D341Med (cell line): ENCODE results near the gene ST13.
"Not testable (repeated sequence)": the region's sequence is repeated elsewhere in the genome, so short reads cannot be mapped to it uniquely, and the experiment has no call there.

Experiments
- DNase-seq: peaks from one replicate; pipeline ENCODE4 v3.0.0; 2012; ENCODE audit warnings: low spot score

The ST13 gene

DNA sequence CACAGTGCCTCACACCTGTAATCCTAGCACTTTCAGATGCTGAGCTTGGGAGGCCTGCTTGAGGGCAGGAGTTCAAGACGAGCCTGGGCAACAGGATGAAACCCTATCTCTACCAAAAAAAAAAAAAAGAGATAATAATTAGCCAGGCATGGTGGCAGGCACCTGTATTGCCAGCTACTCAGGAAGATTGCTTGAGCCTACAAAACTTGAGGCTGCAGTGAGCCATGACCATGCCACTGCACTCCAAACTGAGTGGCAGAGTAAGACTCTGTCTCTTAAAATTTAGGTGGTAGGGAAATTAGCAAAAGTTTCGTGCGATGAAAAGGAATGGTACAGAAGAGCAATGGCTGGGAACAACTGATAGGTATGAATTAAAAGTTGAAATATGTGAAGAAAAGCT, 18.0 kb downstream of the ST13 start:
- no peak for DNase-seq

DNA sequence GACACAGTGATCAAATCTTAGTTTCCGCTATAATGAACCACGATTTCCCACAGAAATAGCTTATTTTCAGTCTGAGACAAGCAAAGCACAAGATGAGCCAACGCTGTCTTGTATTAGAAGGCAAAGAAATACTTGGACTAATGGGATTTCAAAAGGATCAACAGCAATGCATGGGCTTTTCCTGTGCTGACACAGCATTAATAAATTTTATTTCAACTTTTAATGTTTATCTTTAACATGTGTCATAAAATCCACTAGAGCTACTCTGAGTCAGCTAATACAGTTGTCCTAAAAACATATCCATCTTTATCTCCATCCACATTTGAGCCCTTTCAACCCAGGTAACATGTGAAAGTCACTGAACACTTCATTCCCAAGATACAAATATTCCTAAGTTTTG, 21.8 kb downstream of the ST13 start:
- DNase-seq, result no peak

- DNase-seq, result no peak
Observed at GRCh38 chr22:40829131-40829530, 27.3 kb downstream of the ST13 start.

DNA sequence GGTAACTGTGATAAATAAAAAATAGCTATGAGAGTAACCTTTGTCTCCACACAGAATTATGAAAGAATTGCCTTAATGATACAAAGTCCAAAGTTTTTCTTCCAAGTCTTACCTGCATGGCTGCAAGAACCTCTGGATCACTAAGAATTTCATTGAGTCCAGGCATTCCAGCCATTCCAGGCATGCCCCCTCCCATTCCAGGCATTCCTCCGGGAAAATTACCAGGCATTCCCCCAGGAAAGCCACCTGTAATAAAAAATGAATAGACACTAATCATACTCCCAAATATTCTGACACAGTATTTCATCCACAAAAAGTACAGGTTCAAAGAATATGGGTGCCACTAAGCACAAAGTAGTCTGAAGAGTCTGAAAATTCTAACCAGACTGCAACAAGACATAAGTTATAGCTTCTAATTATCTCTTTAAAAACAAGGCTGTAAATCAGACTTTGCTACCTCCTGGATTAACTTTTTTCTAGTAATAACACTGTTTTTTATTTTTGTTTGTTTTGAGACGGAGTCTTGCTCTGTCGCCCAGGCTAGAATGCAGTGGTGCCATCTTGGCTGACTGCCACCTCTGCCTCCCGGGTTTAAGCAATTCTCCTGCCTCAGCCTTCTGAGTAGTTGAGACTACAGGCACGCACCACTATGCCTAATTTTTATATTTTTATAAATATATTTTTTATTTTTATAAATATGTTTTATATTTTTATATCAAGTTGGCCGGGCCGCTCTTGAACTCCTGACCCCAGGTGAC, 29.3 kb downstream of the ST13 start:
- no peak for DNase-seq

DNA sequence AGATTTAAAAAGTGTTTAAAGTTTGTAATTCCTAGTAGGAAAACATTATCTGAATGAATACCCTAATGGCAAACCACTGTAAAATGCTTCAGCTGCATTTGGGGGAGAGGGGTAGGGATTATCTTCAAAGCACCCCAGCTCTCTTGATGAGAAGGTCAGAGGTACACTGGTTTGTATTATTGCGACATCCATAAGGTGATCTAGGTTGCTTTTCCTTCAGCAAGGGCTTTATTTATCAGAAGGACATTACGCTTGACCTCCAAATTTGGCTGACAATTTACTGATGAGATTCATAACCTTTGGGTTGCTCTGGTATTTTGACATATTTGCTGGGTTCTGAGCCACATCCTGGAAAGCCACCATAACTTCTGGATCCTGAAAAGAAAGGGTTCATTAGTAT, 30.1 kb downstream of the ST13 start:
- DNase-seq, result not testable (repeated sequence)

- DNase-seq, result no peak
Observed at GRCh38 chr22:40823426-40823825, 33.0 kb downstream of the ST13 start.

DNA sequence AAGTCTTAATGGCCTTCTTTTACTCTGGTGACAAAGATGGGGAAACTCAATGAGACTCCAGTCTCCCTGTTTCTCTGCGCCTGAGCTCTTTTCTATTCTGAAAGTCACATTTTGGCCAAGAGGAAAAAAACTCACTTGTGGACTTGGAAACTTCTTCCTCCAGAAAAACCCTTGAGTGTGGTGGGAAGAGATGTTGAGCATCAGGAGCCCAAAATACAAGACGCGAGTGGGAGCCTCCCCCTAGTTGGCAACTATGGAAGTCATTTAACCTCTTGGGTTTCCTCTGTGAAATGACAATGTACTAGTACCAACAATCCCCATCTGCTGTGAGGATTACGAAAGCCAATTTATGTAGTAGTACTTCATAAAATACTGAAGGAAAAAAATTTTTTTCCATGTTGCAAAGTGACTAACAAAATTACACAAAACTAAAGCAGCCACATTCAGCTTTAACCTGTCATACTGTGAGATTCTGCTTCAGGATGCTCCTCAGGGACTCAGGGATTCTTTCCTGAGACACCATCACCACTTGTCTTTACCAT, 36.8 kb downstream of the ST13 start:
- DNase-seq, result peak; percentile 47

GRCh38 chr22:40818747-40819598, 37.5 kb downstream of the ST13 start, which contains the start of gene SLC25A17:
Gene SLC25A17, minus strand, starts transcription at chr22:40819346. Its CDS starts 98 bp downstream, at chr22:40819248.
- peak; percentile 99 for DNase-seq

GRCh38 chr22:40818192-40818746, 38.2 kb downstream of the ST13 start:
- no peak for DNase-seq

DNA sequence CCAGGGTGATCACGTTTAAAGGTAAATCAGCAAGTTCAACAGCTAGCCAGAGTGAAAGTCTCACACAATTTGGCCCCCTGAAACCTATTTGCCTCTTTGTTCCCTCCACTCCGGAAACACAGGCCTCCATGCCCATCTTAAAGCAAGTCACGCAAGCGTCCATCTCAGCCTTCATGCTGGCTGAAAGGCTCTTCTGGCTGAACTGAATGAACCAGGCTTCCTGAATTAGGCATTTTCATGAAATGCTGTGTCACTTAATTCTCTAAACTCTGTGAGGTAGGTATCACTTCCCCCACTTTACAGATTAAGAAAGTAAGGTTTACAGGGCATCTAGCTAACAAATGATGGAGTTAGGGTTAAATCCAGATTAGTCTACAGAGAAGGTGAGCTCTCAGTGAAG, 38.7 kb downstream of the ST13 start:
- DNase-seq, result no peak

DNA sequence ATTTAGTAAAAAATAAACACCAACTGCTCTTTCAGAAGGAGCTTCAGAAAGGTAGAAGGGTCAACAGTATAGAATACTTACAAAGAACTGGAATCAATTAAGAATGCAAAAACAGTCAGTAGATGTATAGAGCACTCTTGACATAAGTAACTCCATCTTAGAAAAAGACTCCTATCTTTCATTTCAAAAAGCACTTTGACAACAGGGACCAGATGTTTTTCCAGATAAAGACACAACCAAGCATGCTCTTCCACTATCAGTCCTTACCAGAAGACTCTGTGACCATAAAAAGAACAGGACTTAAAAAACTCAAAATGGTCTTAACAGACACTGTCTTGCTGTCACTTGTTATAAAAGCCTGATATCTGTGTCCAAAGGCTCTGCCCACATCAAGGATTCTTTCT, 42.5 kb downstream of the ST13 start:
- no peak for DNase-seq

- DNase-seq, result no peak
Observed at GRCh38 chr22:40808018-40808841, 48.2 kb downstream of the ST13 start.

- DNase-seq, result no peak
Observed at GRCh38 chr22:40806711-40807110, 49.7 kb downstream of the ST13 start.

- DNase-seq, result no peak
Observed at GRCh38 chr22:40805699-40806203, 50.7 kb downstream of the ST13 start.

DNA sequence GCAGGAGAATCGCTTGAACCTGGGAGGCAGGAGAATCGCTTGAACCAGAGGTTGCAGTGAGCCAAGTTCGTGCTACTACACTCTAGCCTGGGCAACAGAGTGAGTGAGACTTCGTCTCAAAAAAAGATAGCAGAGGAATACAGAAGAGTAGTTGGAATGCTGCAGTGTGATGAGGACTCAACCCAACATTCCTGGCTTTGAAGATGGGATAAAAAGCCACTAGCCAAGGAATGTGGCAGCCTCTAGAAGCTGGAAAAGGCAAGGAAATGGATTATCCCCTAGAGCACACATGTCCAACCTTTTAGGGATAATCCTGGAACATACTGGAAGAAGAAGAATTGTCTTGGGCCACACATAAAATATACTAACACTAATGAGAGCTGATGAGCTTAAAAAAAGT, 51.2 kb downstream of the ST13 start:
- no peak for DNase-seq

DNA sequence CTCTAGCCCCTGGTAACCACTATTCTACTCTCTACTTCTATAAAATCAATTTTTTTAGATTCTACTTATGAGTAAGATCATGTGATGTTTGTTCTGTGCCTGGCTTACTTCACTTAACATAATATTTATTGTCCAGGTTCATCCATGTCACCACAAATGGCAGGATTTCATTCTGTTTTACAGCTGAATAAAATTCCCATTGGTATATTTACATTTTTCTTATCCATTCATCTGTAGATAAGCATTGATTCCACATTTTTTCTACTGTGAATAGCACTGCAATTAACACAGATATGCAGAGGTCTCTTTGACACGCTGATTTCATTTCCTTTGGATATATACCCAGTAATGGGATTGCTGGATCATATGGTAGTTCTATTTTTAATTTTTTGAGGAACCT, 53.1 kb downstream of the ST13 start:
- no peak for DNase-seq

GRCh38 chr22:40799008-40799407, 57.4 kb downstream of the ST13 start:
- DNase-seq, result no peak

- DNase-seq, result no peak
Observed at GRCh38 chr22:40797427-40797826, 59.0 kb downstream of the ST13 start.

DNA sequence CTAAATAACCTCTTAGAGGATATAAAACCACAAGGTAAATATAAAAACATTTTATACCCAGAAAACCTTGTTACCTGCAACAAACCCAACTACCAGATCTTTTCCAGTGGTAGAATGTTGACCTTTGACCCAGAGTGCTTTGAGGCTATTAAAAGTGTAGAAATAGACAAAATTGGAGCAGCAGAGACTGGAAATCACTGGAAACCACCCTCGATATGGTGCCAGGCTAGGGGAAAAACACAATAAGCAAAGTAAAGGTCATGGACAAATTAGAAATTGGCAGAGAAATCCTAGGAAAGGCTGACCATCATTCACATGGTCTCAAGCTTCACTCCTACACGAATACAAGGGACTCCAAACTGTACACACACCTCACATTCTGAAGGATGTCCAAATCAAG, 64.0 kb downstream of the ST13 start:
- no peak for DNase-seq

DNA sequence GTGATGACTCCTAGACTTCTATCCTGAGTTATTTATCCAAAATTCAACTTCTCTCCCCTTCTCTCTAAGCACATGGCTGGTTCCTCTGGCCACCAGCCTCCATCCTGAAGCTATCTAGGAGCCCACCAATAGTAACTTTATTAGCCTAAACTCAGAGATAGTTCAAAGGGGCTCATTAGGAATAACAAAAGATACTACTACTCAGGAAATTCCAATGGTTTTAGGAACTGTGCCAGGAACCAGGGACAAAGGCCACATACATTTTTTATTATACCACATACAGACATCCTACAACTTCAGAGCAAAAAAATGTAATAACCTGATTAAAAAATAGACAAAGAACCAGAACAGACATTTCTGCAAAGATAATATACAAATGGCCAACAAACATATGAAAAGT, 65.2 kb downstream of the ST13 start:
- DNase-seq, result no peak

DNA sequence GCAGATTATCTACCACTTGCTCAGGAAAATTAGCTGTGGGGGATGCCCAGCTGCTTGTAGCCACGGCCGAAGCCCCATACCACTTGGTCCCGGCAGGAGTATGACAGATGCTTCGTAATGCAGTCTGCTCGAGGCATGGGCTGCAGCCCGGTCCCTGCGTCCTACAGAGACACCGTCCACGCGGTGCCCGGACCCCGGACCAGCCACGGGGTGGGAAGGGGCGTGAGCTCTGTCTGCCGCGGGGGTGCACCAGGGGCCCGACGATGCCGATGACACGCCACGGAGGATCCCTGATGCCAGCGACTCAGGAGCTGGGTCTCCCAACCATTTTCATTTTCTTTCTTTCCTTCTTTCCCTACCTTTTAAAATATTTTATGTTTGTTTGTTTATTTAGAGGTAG, 67.3 kb downstream of the ST13 start:
- DNase-seq, result peak; percentile 28

- DNase-seq, result no peak
Observed at GRCh38 chr22:40782521-40782920, 73.9 kb downstream of the ST13 start.
